BE2C (cell line): ENCODE measurements around the gene SGPL1.

Experiments
- DNase-seq: peaks from one replicate; pipeline ENCODE4 v3.0.0-alpha.2; 2020
- H3K27me3 ChIP-seq: fragments of 250-450 bp; sonication (Bioruptor Pico); 2 replicates; pipeline ENCODE4 v1.5.1; 2020; ENCODE audit warnings: mild to moderate bottlenecking
- H3K36me3 ChIP-seq: fragments of 250-450 bp; sonication (Bioruptor Pico); 2 replicates; pipeline ENCODE4 v1.5.1; 2020; ENCODE audit warnings: mild to moderate bottlenecking
- H3K4me1 ChIP-seq: fragments of 250-450 bp; sonication (Bioruptor Pico); 2 replicates; pipeline ENCODE4 v1.5.1; 2020
- H3K4me3 ChIP-seq: 2 replicates; pipeline ENCODE4 v1.5.1; 2011; ENCODE audit warnings: low read depth, low read length
- H3K9me3 ChIP-seq: fragments of 250-450 bp; sonication (Bioruptor Pico); 2 replicates; pipeline ENCODE4 v1.5.1; 2020
- TF ChIP-seq, protein P1 (sequence below): IDR thresholded peaks from 2 replicates; pipeline ENCODE4 v1.5.1; 2012; ENCODE audit warnings: mild to moderate bottlenecking, low read depth, low read length

Gene SGPL1

GRCh38 chr10:70806841-70807240, 8.9 kb upstream of the SGPL1 start:
- TF ChIP-seq, protein P1, sequence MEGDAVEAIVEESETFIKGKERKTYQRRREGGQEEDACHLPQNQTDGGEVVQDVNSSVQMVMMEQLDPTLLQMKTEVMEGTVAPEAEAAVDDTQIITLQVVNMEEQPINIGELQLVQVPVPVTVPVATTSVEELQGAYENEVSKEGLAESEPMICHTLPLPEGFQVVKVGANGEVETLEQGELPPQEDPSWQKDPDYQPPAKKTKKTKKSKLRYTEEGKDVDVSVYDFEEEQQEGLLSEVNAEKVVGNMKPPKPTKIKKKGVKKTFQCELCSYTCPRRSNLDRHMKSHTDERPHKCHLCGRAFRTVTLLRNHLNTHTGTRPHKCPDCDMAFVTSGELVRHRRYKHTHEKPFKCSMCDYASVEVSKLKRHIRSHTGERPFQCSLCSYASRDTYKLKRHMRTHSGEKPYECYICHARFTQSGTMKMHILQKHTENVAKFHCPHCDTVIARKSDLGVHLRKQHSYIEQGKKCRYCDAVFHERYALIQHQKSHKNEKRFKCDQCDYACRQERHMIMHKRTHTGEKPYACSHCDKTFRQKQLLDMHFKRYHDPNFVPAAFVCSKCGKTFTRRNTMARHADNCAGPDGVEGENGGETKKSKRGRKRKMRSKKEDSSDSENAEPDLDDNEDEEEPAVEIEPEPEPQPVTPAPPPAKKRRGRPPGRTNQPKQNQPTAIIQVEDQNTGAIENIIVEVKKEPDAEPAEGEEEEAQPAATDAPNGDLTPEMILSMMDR: no peak
- no peaks in the 10 kb centered on the region for H3K36me3 ChIP-seq
- DNase-seq: no peak
- H3K4me3 ChIP-seq: no peak overlapping the region
- H3K4me1 ChIP-seq: peaks cover 3% of the 10 kb centered on the region; the same call in 1 of the 2 replicates
- no peaks in the 10 kb centered on the region for H3K9me3 ChIP-seq
- H3K27me3 ChIP-seq: no peaks in the 10 kb centered on the region

- H3K4me3 ChIP-seq: no peak overlapping the region
- H3K4me1 ChIP-seq: peaks cover 3% of the 10 kb centered on the region; the same call in 1 of the 2 replicates
- no peaks in the 10 kb centered on the region for H3K36me3 ChIP-seq
- no peak for DNase-seq
- no peaks in the 10 kb centered on the region for H3K27me3 ChIP-seq
- TF ChIP-seq, protein P1: no peak
- H3K9me3 ChIP-seq: no peaks in the 10 kb centered on the region
Measured at GRCh38 chr10:70807556-70807955, 8.2 kb upstream of the SGPL1 start.

DNA sequence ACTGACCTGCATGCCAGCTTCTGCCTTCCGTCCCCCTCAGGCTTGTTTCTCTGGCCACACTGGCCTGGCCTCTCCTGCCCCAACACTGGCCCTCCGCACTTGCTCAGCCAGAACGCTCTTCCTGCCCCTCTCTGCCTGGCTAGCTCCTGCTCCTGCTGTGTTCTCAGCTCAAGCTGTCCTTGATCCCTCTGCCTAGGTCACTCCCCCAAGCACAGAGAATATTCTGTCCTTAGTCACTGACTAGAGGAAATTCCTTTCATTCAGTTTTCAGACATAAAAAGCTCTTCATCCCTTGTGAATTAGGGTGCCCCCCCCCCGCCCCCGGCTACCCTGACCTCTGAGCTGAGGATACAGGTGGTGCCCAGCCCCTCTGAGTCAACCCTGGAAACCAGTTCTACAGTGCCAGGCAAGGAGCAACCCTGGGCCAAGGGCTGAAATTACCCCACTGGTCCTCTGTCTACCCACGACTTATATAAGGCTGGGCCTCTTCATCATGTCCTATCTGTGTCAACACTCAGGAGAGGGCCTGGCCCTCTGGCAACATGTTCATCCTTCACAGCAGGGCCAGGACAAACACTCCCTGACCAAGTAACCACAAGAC, 6.6 kb upstream of the SGPL1 start:
- TF ChIP-seq, protein P1: no peak
- Histone ChIP-seq H3K4me1 (peaks cover 3% of the 10 kb centered on the region; the same call in 1 of the 2 replicates), H3K27me3 (no peaks in the 10 kb centered on the region), H3K4me3 (no peak overlapping the region), H3K36me3 (no peaks in the 10 kb centered on the region), H3K9me3 (no peaks in the 10 kb centered on the region)
- DNase-seq: no peak

GRCh38 chr10:70809726-70810125, 6.0 kb upstream of the SGPL1 start:
- Histone ChIP-seq H3K36me3 (no peaks in the 10 kb centered on the region), H3K4me3 (no peak overlapping the region), H3K4me1 (peaks cover 3% of the 10 kb centered on the region; the same call in 1 of the 2 replicates), H3K27me3 (no peaks in the 10 kb centered on the region), H3K9me3 (no peaks in the 10 kb centered on the region)
- no peak for DNase-seq
- TF ChIP-seq, protein P1: no peak

- Histone ChIP-seq H3K27me3 (no peaks in the 10 kb centered on the region), H3K4me3 (no peak overlapping the region), H3K4me1 (peaks cover 3% of the 10 kb centered on the region; the same call in 1 of the 2 replicates), H3K9me3 (no peaks in the 10 kb centered on the region), H3K36me3 (no peaks in the 10 kb centered on the region)
- TF ChIP-seq, protein P1: no peak
- no peak for DNase-seq
Measured at GRCh38 chr10:70810967-70811366, 4.8 kb upstream of the SGPL1 start.

- Histone ChIP-seq H3K4me1 (peaks cover 3% of the 10 kb centered on the region; the same call in 1 of the 2 replicates), H3K36me3 (no peaks in the 10 kb centered on the region), H3K4me3 (no peak overlapping the region), H3K27me3 (no peaks in the 10 kb centered on the region), H3K9me3 (no peaks in the 10 kb centered on the region)
- no peak for DNase-seq
- TF ChIP-seq, protein P1: no peak
Measured at GRCh38 chr10:70811881-70812280, 3.9 kb upstream of the SGPL1 start.
